NCI-H2196 (cell line): Measurements from ENCODE around the gene AOC2.
A peak's percentile ranks its signal among the peaks of the same experiment; 100 is the strongest.
"Not testable (repeated sequence)": the region's sequence is repeated elsewhere in the genome, so short reads cannot be mapped to it uniquely, and the experiment has no call there.

ENCODE experiments used
- DNase-seq: peaks from one replicate; lab custom pipeline; 2025; ENCODE audit not compliant: unreplicated experiment; lab: John Stamatoyannopoulos, UW

Gene AOC2

GRCh38 chr17:42830971-42831370 lies 13.4 kb upstream of the AOC2 start:
- DNase-seq, result no peak

DNA sequence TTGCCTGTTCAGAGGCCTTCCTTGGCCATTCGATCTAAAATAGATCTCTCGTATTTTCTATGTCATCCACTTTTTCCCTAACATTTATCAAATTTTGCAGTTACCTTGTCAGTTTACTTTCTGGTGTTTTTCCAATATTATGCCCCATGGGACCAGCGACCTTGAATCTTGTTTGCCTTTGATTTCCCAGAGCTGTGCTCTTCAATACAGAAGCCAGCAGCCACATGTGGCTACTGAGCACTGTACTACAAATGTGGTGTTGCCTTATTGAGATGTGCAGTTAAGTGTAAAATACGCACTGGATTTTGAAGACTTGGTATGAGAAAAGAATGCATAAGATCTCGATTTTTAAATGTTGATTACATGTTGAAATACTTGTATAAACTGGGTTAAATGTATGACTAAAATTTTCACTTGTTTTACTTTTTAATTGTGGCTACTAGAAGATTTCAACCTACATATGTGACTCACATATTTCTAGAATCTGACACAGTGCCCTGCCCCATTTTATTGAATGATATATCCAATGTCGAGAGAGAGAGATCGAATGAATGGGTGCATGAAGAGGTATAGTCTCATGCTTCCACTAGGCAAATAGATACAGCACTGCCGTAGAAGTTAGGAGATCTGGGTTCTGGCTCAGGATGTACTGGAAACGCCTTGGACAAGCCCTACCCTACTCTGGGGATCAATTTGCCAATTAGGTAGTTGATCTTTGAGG lies 12.0 kb upstream of the AOC2 start:
- no peak for DNase-seq

DNA sequence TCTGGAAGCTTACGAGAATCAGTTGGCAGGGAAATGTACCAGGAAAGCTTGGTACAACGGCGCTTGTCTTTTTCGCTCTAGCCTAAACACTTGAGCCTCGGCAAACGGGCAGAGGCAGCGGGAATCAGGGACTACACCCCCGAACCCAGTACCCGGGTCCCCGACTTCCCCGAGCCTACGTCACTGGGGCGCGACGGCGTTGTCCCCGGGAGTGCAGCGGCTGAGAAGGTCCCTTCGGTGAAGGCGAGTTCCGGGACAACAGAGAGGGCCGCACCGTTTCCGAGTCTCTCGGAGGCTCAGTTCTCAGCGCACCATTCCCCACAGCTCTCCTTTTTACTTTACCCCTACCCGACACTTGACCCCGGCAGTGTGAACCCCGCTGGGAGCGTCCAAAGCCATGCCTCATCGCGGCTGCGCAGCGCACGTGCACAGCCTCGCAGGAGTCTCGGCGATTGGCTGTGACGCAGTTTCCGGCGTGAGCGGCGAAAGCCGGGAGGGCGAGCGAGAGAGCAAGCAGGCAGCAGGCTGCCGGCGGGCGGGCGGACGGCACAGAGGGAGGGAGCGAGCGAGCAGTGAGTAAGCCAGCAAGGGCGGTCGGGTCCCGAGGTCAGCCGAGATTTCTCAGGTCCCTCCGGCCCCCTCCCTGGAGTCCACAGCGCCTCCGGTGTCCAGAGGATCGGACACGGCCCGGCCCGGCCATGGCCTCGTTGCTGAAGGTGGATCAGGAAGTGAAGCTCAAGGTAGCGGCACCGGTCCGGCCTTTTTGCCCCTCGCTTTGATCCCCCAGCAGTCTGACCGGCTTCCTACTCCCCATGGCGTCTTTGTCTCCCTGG lies 11.2 kb upstream of the AOC2 start, which contains the start of gene PSME3:
PSME3 (plus strand) TSS at position 464 of the 833 bp plus-strand sequence; CDS start at position 699, 235 bp downstream.
- peak; percentile 82 for DNase-seq

DNA sequence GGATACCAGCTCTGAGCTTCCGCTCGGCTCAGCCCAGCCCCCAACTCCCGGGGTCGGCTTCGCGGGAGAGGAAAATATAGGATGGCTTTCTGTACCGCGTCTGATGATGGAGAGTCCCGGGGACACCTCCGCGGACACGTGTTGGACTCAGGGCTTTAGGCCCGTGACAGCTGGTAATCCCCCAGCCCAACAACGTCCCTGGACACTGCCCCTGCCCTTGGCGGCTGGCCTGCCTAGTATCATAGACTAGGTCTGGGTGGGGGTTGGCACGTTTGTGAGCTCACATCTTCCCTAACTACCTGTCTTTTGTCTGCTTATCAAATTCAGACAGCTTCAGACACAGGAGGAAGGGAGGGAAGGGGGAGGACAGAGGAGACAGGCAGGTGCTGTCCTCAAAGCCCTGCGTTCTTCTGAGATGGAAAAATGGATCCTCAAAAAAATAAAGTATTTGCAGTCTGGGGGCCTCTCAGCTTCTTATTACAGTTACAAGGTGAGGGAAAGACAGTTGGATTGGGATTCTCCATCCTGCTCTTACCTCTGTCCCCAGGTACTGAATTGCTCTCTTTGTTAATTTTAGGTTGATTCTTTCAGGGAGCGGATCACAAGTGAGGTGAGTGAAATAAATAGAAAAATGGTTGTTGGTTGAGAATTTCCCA lies 10.5 kb upstream of the AOC2 start:
- DNase-seq, result no peak

- no peak for DNase-seq
Measured at GRCh38 chr17:42835732-42836131, 8.6 kb upstream of the AOC2 start.

DNA sequence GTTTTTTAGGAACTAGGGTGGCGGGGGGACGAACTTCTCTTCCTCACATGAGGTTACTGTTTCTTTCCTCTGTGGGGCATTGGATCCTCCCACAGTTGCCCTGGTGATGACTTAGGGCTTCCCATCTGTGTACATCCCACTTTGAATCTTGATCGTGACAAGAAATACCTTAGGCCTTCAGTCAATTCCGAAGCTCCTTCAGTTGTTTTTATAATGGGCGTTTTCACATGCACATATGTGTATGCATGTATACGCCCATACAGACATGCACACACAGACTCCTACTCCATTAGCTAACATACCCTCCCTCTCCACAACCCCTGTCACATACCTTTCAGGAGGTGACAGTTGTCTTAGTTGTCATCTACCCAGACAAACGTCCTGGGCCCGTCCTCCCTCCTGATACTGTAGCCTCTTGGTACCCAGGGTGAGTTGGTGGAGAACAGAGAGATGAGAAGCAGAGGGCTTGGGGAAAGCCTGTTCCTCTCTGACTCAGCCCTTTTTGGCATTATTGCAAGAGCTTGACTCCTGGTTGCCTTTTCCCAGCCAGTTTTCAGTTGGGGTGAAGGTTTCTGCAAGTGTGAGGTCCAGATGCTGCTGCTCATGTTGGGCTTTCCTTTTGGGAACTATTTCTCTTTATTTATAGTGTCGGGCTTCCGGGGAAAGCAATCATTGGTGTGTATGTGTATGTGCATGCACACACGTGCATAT lies 2.2 kb upstream of the AOC2 start:
- no peak for DNase-seq

DNA sequence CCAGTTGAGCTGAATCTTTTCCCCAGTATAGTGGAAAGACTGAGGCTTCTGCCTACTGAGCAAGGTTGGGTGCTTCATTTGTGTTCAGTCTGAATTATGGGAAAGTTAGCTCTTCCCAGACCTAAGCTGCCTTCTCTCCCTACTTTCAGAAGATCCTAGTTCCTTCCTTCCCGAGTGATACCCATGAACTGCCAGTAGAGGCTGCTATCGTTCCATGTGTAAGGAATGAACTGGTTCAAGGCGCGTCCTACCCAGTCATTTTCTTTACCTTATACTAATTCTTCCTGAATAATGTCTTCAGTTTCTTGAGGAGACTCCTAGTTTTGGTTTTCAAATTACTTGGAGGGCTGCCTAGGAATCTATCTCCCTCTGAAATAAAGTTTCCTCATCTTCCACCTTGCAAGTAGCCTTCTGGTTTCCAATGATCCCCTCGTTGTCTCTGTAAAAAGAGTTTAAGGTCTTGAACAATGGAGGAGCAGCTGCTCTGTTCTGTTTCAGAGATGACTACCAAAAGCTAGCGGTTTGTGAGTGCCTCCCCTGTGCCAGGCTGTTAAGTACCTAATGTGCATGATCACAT lies 934 bp upstream of the AOC2 start:
- peak; percentile 27 for DNase-seq

DNA sequence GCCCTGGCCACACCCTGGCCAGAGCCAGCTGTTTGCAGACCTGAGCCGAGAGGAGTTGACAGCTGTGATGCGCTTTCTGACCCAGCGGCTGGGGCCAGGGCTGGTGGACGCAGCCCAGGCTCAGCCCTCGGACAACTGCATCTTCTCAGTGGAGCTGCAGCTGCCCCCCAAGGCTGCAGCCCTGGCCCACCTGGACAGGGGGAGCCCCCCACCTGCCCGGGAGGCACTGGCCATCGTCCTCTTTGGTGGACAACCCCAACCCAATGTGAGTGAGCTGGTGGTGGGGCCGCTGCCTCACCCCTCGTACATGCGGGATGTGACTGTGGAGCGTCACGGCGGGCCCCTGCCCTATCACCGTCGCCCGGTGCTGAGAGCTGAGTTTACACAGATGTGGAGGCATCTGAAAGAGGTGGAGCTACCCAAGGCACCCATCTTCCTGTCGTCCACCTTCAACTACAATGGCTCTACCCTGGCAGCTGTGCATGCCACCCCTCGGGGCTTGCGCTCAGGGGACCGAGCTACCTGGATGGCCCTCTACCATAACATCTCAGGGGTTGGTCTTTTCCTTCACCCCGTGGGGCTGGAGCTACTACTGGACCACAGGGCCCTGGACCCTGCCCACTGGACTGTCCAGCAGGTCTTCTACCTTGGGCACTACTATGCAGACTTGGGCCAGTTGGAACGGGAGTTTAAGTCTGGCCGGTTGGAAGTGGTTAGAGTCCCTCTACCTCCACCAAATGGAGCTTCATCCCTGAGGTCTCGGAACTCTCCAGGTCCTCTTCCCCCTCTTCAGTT lies 578 bp downstream of the AOC2 start:
- no peak for DNase-seq

GRCh38 chr17:42845556-42845917 lies 1.2 kb downstream of the AOC2 start:
- DNase-seq, result no peak

DNA sequence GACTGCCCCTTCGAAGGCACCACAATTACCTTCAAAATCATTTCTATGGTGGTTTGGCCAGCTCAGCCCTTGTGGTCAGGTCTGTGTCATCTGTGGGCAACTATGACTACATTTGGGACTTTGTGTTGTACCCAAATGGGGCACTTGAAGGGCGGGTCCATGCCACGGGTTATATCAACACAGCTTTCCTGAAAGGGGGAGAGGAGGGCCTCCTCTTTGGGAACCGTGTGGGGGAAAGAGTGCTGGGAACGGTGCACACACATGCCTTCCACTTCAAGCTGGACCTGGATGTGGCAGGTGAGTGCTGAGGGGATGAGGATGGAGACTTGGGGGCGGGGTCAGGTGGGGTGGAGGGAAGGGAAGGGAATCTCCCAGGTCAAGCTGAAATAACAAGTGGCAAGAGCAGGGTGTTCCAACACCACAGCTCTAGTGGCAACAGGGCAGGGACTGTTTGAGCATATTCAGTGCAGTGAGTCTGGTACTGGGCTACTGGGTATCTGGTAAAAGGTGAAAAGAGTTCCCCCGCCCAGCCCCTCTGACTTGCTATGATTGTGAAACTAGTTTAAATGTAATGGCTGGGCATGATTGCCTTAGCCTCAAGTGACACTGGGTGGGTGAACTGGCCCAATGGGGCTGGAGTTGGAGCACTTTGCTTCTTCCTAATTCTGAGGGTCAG lies 1.7 kb downstream of the AOC2 start:
- DNase-seq, result no peak

DNA sequence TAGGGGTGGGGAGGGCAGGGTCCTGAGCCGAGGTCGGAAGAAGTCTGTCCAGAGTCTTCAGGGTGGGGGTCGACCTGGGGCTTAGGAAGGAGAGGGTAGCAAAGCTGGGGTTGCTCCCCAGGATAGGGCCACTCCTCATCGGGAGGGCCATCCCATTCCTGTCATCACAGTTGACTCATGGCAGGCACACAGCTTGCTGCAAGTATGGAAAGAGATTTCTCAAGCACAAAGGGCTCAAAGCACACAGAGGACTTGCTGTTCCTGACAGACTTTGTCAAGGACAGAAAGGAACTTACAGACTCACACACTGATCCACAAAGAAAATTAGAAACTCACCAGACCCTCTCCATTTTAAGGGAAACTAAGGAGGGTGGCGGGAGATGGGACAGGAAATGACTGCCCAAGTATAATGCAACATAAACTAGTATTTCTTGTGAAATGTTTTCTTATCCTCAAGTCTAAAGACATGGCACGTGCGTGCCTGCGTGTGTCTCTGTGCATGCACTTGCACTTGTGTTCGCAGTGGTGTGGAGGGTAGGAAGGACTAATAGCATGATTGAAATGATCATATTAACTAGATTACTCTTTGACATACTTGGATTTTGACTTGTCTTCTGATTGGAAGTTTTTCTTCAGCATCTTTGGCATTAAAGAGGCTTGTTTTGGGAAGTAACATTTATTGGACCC lies 2.4 kb downstream of the AOC2 start:
- DNase-seq, result no peak

DNA sequence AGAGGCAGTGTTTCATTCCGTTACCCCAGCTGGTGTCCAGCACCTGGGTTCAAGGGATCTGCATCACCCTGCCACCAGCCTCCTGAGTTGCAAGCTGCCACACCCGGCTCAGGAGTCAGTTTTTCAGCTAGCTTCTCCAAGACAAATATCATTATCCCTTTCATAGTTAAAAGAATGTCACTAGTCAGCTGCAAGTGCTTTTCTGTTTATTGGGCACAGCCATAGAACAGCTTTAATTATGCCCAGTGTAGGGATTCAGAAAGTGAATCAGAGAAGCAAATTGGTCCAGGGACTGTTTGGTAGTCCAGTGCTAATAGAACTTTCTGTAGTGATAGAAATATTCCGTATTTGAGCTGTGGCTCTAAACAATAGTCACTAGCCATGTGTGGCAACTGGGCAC lies 3.7 kb downstream of the AOC2 start:
- no peak for DNase-seq

GRCh38 chr17:42849031-42849430 lies 4.7 kb downstream of the AOC2 start:
- DNase-seq, result no peak

DNA sequence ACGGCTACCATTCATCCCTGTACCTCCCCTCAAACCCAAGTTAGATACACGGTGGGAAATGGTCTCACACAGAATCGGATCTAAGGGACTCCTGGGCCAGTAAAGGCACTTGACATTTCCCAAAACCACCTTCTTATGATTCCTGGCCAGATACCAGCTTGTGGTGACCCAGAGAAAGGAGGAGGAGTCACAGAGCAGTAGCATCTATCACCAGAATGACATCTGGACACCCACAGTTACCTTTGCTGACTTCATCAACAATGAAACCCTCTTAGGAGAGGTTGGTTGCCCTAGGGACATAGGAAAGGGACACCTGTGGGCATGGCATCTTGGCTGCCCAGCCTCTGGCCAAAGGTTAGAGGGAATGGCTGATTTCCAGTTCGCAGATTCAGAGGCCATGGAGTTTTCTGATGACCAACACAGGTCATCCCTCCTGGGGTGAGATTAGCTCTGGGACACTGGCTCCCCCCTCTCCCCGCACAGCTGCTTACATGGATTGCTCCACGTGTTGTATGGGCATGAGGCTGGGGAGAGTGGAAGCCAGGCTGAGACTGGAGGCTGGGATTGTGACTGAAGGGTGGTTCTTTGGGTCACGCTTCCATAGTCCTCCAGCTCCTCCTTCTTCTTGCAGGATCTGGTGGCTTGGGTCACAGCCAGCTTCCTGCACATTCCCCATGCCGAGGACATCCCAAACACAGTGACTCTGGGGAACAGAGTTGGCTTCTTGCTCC lies 5.2 kb downstream of the AOC2 start:
- no peak for DNase-seq

DNA sequence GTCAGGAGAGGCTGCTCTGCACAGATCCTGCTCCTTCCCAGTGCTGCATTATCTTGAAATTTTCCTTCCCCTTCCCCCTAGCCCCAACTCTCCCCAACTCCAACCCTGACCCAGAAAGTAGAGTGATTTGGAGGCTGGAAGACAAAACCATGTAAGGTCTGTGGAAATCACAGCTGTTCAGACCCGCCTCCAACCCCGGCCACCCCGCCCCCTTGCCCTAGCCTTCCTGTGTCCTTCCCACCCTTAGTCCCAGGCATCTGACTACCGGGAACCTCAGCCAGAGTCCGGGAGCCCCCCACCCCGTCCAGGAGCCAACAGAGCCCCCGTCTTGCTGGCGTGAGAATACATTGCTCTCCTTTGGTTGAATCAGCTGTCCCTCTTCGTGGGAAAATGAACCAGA lies 6.6 kb downstream of the AOC2 start, which contains the start of gene AOC3:
AOC3 (plus strand) TSS at position 246 of the 400 bp plus-strand sequence; CDS start at position 391, 145 bp downstream.
- no peak for DNase-seq

- not testable (repeated sequence) for DNase-seq
Measured at GRCh38 chr17:42851371-42852240, 7.2 kb downstream of the AOC2 start.

DNA sequence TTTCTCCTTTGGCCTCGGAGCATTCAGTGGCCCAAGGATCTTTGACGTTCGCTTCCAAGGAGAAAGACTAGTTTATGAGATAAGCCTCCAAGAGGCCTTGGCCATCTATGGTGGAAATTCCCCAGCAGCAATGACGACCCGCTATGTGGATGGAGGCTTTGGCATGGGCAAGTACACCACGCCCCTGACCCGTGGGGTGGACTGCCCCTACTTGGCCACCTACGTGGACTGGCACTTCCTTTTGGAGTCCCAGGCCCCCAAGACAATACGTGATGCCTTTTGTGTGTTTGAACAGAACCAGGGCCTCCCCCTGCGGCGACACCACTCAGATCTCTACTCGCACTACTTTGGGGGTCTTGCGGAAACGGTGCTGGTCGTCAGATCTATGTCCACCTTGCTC lies 8.0 kb downstream of the AOC2 start:
- no peak for DNase-seq
